ENCODE data around the gene MAN1C1.

MAN1C1 gene

GRCh38 chr1:25715888-25716287, 99.3 kb downstream of the MAN1C1 start:
- no peak overlapping the region for H3K4me3 ChIP-seq (ENCODE audit: low read depth in 1 of 2, low read length in 1 of 2)
- no peak overlapping the region for H3K27ac ChIP-seq
- H3K27me3 ChIP-seq = no peaks in the 10 kb centered on the region
- no peak for TF ChIP-seq CTCF (IDR thresholded peaks at IDR 0.05)
- H3K9me3 ChIP-seq = no peaks in the 10 kb centered on the region
- H3K36me3 ChIP-seq = no peaks in the 10 kb centered on the region
- no peaks in the 10 kb centered on the region for H3K4me1 ChIP-seq (ENCODE audit: control insufficient read depth in 1 of 2, insufficient read depth in 1 of 2, low read depth in 1 of 2, low read length in 1 of 2)

GRCh38 chr1:25716320-25716719, 99.7 kb downstream of the MAN1C1 start:
- H3K4me3 ChIP-seq (ENCODE audit: low read depth in 1 of 2, low read length in 1 of 2) = no peak overlapping the region
- TF ChIP-seq CTCF (IDR thresholded peaks at IDR 0.05) = no peak

DNA sequence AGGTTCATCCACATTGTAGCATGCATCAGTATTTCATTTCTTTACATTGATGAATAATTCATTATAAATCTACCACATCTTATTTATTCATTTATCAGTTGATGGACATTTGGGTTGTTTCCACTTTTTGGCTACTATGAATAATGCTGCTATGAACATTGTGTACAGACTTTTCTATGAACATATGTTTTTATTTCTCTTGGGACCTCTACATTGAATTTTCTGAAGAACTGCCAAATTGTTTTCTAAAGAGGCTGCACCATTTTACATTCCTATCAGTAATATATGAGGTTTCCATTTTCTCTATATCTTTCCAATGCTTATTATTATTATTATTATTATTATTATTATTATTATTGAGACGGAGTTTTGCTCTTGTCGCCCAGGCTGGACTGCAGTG, 102.1 kb downstream of the MAN1C1 start:
- Histone ChIP-seq H3K4me1 (ENCODE audit: control insufficient read depth in 1 of 2, insufficient read depth in 1 of 2, low read depth in 1 of 2, low read length in 1 of 2) (no peaks in the 10 kb centered on the region), H3K36me3 (no peaks in the 10 kb centered on the region), H3K4me3 (ENCODE audit: low read depth in 1 of 2, low read length in 1 of 2) (no peak overlapping the region), H3K9me3 (no peaks in the 10 kb centered on the region), H3K27ac (no peak overlapping the region), H3K27me3 (peaks cover 10% of the 10 kb centered on the region)
- no peak for TF ChIP-seq CTCF (IDR thresholded peaks at IDR 0.05)

More at GRCh38 chr1:25716320-25716719, 99.7 kb downstream of the MAN1C1 start:
- Histone ChIP-seq H3K9me3 (no peaks in the 10 kb centered on the region), H3K4me1 (ENCODE audit: control insufficient read depth in 1 of 2, insufficient read depth in 1 of 2, low read depth in 1 of 2, low read length in 1 of 2) (no peaks in the 10 kb centered on the region), H3K36me3 (no peaks in the 10 kb centered on the region), H3K27me3 (no peaks in the 10 kb centered on the region), H3K27ac (no peak overlapping the region)

DNA sequence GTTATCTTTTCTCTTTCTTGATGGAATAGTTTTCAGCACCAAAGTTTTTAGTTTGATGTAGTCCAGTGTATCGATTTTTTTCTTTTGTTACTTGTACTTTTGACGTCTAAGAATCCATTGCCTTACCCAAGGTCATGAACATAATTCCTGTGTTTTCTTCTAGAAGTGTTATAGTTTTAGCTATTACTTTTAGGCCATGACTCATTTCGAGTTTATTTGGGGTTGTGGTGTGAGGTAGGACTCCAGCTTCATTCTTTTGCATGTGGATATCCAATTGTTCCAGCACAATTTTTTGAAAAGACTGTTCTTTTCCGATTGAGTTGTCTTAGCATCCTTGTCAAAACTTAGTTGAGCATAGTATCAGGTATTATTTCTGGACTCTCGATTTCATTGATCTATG, 104.0 kb downstream of the MAN1C1 start:
- H3K4me3 ChIP-seq (ENCODE audit: low read depth in 1 of 2, low read length in 1 of 2) = no peak overlapping the region
- H3K36me3 ChIP-seq = no peaks in the 10 kb centered on the region
- no peaks in the 10 kb centered on the region for H3K9me3 ChIP-seq
- no peak for TF ChIP-seq CTCF (IDR thresholded peaks at IDR 0.05)
- H3K27me3 ChIP-seq = peaks cover 15% of the 10 kb centered on the region
- H3K4me1 ChIP-seq (ENCODE audit: control insufficient read depth in 1 of 2, insufficient read depth in 1 of 2, low read depth in 1 of 2, low read length in 1 of 2) = no peaks in the 10 kb centered on the region
- no peak overlapping the region for H3K27ac ChIP-seq

DNA sequence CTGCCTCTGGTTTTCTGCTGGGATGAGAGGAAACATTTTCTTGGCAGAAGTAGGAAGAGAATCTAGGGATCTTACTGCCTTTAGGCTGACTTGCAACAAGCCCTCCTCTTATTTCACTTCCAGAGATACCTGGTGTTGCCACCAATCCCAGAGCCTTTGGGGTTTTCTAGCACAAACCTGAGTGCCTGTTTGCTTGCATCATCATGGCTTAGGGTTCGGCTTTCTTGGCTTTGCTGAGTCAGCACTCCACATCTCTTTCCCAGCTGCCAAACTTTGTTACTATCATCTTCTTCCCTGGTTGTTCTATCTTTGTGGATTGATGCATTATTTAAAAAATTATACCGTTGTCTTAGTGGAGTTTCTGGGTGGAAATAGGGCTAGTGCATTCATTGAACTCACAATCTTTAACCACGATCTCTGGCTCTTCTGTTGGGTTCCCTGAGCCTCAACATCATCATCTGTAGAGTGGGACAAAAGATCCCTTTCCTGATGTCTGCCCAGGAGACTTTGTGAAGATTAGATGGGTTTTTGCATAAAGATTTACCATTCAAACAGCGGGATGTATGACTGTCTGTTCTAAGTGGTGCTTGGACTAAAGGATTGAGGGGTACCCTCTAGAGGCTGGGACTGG, 106.8 kb downstream of the MAN1C1 start:
- no peak for TF ChIP-seq CTCF (IDR thresholded peaks at IDR 0.05)
- peaks cover 15% of the 10 kb centered on the region for H3K27me3 ChIP-seq
- H3K4me3 ChIP-seq (ENCODE audit: low read depth in 1 of 2, low read length in 1 of 2) = no peak overlapping the region
- no peaks in the 10 kb centered on the region for H3K36me3 ChIP-seq
- H3K27ac ChIP-seq = no peak overlapping the region
- H3K9me3 ChIP-seq = no peaks in the 10 kb centered on the region
- H3K4me1 ChIP-seq (ENCODE audit: control insufficient read depth in 1 of 2, insufficient read depth in 1 of 2, low read depth in 1 of 2, low read length in 1 of 2) = no peaks in the 10 kb centered on the region
